Kidney capillary endothelial cell (primary cell): ENCODE results near the gene C1QB.

Experiments used
- DNase-seq: peaks from one replicate; pipeline ENCODE4 v3.0.0-alpha.2; 2018; ENCODE audit warnings: low spot score

The C1QB gene

GRCh38 chr1:22635436-22635835 lies 17.6 kb upstream of the C1QB start:
- DNase-seq = no peak

DNA sequence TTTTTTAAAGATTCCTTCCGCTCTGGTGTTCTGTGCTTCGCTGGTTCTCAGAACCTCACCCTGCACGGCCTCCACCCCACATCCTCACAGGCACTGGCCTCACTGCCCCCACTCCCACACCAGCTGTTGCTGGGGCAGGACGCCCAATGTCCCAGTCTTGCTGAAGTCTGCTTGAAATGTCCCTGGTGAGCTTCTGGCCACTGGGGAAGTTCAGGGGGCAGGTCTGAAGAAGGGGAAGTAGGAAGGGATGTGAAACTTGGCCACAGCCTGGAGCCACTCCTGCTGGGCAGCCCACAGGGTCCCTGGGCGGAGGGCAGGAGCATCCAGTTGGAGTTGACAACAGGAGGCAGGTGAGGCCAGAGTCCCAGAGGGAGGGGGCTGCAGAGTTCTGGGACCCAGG lies 16.7 kb upstream of the C1QB start, which contains the start of gene C1QA:
Gene C1QA (plus strand): TSS at position 276 of the 400 bp plus-strand sequence. CDS start 989 bp downstream, outside the sequence.
- no peak for DNase-seq

GRCh38 chr1:22636927-22637326 lies 16.1 kb upstream of the C1QB start:
- DNase-seq = no peak

GRCh38 chr1:22637907-22638445 lies 15.1 kb upstream of the C1QB start:
- DNase-seq = no peak

DNA sequence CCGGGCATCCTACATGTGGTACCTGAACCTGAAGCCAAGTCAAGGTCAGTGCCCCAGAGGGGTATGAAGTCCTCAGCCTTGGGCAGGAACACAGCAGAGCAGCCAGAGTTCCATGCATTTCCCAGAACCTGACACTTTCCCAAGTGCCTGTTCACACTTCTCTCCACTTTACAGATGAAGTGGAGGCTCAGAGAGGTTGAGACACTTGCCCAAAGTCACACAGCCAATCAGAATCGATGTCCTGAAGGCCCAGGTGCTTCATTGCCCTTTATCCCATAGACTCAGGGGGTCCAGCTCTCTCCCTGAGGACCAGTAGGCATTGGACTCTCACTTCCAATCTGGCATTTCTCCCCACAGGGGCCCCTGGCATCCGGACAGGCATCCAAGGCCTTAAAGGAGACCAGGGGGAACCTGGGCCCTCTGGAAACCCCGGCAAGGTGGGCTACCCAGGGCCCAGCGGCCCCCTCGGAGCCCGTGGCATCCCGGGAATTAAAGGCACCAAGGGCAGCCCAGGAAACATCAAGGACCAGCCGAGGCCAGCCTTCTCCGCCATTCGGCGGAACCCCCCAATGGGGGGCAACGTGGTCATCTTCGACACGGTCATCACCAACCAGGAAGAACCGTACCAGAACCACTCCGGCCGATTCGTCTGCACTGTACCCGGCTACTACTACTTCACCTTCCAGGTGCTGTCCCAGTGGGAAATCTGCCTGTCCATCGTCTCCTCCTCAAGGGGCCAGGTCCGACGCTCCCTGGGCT lies 14.4 kb upstream of the C1QB start:
- DNase-seq = no peak

DNA sequence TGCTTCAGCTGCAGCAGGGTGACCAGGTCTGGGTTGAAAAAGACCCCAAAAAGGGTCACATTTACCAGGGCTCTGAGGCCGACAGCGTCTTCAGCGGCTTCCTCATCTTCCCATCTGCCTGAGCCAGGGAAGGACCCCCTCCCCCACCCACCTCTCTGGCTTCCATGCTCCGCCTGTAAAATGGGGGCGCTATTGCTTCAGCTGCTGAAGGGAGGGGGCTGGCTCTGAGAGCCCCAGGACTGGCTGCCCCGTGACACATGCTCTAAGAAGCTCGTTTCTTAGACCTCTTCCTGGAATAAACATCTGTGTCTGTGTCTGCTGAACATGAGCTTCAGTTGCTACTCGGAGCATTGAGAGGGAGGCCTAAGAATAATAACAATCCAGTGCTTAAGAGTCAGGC lies 13.8 kb upstream of the C1QB start:
- no peak for DNase-seq

GRCh38 chr1:22641247-22641646 lies 11.8 kb upstream of the C1QB start:
- DNase-seq = no peak

- DNase-seq = peak; percentile 50
Measured at GRCh38 chr1:22641906-22642636, 11.0 kb upstream of the C1QB start.

DNA sequence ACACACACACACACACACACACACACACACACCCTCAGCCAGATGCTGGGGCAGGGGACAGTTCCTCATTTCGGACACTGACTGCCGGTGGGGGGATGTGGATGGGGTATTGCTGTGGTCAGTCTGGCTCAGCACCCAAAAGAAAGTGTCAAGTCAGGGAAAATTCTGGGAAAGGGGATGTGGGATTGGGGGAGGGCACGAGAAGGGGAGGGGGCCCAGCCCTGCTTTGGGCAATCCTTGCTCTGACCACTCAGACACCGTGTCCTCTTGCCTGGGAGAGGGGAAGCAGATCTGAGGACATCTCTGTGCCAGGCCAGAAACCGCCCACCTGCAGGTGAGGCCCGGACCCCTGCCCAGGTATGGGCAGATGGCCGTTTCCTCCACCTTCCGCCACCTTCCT lies 9.7 kb upstream of the C1QB start, which contains the start of gene C1QC:
Gene C1QC (plus strand): TSS at position 253 of the 400 bp plus-strand sequence. CDS start 391 bp downstream, outside the sequence.
- no peak for DNase-seq

DNA sequence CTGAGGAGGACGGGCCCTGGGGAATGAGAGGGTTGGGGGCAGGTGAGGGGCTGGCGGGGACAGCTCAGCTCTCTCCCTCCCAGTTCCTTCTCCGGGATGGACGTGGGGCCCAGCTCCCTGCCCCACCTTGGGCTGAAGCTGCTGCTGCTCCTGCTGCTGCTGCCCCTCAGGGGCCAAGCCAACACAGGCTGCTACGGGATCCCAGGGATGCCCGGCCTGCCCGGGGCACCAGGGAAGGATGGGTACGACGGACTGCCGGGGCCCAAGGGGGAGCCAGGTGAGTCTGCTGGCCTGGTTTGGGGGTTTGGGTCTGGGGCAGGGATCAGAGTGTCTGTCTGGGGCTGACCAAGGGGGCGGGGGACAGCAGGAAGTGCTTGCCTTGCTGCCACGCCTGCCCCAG lies 9.1 kb upstream of the C1QB start:
- no peak for DNase-seq

GRCh38 chr1:22645931-22646330 lies 7.1 kb upstream of the C1QB start:
- no peak for DNase-seq

- no peak for DNase-seq
Measured at GRCh38 chr1:22646384-22646783, 6.7 kb upstream of the C1QB start.

- DNase-seq = no peak
Measured at GRCh38 chr1:22650089-22650693, 2.8 kb upstream of the C1QB start.

- DNase-seq = no peak
Measured at GRCh38 chr1:22651941-22652856, 837 bp upstream of the C1QB start.

DNA sequence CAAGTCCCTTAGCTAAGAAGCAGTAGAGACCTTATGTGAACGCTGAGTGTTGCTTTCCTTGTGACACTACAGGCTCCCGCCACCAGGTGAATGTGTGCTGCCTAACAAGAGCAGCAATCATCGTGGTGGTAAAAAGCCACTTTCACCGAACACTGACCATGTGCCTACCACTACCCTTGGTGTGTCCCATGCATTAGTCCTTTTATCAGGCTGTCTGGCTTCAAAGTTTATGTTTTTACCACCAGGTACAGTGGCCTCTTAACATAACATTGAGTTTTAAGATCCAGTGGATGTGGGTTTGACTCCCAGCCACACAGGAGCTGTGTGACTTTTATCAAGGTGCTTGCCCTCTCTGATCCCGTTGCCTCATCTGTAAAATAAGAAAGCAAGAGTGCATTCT lies 1.7 kb downstream of the C1QB start:
- DNase-seq = no peak

DNA sequence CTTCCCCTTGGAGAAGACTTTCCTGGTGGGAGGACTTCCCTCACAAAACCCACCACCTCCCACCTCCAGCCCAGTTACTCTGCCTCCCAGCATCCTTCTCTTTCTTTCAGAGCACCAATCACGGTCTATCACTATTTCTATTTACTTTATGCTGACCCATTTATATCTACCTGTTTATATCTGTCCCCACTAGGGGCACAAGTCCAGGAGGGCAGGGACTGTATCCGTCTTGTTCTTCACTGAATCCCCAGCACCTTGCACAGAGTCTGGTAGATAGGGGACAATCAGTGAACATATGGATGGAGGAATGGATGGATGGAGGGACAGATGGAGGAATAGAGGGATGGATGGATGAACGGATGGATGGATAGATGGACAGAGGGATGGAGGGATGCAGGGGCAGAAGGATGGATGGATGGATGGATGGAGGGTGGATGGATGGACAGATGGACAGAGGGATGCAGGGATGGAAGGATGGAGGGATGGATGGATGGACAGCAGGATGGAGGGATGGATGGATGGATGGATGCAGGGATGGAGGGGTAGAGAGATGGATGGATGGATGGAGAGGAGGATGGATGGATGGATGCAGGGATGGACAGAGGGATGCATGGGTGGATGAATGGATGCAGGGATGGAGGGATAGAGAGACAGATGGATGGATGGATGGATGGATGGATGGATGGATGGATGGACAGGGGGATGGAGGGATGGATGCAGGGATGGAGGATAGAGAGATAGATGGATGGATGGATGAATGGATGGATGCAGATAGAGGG lies 5.5 kb downstream of the C1QB start:
- no peak for DNase-seq

DNA sequence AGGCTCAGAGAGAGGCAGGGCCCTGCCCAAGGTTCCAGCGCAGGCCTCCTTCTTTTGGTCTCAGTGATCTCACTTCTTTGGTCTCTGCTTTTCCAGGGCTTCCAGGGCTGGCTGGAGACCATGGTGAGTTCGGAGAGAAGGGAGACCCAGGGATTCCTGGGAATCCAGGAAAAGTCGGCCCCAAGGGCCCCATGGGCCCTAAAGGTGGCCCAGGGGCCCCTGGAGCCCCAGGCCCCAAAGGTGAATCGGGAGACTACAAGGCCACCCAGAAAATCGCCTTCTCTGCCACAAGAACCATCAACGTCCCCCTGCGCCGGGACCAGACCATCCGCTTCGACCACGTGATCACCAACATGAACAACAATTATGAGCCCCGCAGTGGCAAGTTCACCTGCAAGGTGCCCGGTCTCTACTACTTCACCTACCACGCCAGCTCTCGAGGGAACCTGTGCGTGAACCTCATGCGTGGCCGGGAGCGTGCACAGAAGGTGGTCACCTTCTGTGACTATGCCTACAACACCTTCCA lies 7.7 kb downstream of the C1QB start:
- DNase-seq = no peak

DNA sequence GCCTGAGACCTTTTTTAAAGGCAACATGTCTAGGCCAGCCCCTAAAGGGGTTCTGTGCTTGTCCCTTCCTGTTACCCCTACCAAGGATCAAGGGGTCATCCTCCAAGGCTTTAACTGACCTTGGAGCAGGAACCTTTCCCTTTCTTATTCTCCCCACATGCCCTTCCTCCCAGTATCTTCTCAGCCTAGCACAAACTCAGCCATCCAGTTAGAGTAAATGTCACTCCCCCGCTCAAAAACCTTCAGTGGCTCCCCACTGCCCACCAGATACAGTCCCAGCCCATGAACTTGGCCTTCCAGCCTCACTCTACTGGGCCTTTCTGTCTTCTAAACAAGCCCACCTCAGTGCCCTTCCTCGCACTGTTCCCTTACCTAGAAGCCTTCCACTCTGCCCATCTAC lies 8.8 kb downstream of the C1QB start:
- DNase-seq = no peak

DNA sequence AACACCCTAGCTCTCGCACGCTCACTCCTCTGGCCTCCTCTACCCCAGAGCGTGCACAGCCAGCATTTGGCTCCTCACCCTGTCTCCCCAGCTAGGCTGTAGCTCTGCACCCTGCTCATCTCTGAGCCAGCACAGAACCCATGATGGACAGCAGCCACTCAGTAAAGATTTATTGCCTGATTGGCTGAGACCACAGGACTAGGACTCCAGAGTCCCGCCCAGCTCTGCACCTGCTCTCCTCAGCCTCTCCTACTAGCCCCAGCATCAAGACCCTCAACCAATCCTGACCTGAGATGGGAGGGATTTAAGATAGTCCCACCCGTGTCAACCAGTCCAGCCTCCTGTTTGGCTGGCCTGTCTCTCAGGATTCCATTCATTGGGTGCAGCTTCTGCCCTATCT lies 9.3 kb downstream of the C1QB start:
- no peak for DNase-seq

GRCh38 chr1:22662986-22663408 lies 10.0 kb downstream of the C1QB start:
- DNase-seq = no peak

DNA sequence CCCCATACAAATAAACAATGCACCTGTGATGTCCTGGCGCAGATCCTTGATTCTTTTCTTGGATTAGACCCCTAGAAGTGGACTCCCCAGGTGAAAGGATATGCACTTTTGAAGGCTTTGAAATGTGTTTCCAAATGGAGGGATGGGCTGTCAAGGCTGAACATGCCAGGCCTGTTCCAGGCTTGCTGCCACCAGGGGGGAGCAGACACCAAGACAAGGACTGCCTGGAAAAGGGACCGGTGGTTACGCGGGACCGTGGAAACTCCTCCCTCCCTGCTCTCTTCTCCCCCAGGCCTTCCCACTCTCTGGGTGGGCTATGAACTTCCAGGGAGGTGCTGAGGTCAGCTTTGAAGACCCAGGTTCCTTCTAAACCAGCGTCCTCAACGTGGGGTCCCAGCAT lies 12.7 kb downstream of the C1QB start:
- peak; percentile 33 for DNase-seq
